Stimulated activated CD4-positive, alpha-beta T cell treated with anti-CD3 and anti-CD28 coated beads, Interleukin-12 subunit alpha, Interleukin-12 subunit beta, amount 100 ng/mL, for 4 hours (primary cell): ENCODE results near the gene ZBTB48.
"Not testable (repeated sequence)": the region's sequence is repeated elsewhere in the genome, so short reads cannot be mapped to it uniquely, and the experiment has no call there.

Source experiments
- DNase-seq: peaks from one replicate; pipeline ENCODE4 v3.0.0-alpha.2; 2020

ZBTB48 gene

GRCh38 chr1:6635910-6636760 lies 56.3 kb downstream of the ZBTB48 start:
- no peak for DNase-seq

DNA sequence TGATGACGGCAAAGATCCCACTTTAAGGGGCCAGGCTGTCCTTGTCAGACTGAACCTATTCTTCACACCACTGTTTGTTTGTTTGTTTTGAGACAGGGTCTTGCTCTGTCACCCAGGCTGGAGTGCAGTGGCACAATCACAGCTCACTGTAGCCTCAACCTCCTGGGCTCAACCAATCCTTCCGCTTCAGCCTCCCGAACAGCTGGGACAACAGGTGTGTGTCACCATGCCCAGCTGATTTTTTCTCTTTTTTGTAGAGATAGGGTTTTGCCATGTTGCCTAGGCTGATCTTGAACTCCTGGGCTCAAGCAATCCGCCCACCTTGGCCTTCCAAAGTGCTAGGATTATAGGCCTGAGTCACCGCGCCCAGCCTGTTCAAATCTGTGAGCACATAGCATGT lies 57.0 kb downstream of the ZBTB48 start:
- not testable (repeated sequence) for DNase-seq

DNA sequence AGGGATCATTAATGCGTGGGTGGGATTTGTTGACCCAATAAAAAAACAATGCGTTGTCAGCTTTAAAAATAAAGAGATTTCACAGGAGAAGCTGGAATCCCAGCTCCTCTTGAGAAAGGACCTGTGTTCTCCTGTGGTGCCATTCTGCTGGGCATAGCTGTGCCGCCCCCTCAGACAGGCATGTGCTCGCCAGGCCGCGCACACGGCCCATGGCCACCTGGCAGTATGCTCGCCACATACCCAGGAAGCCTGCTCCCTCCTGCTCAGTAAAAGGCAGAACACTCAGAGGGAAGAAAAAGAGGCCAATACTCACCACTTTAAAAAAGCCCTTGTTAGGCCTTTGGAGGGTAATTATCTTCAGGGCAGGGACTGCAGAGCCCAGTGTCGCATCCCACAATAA lies 58.0 kb downstream of the ZBTB48 start:
- DNase-seq = no peak

DNA sequence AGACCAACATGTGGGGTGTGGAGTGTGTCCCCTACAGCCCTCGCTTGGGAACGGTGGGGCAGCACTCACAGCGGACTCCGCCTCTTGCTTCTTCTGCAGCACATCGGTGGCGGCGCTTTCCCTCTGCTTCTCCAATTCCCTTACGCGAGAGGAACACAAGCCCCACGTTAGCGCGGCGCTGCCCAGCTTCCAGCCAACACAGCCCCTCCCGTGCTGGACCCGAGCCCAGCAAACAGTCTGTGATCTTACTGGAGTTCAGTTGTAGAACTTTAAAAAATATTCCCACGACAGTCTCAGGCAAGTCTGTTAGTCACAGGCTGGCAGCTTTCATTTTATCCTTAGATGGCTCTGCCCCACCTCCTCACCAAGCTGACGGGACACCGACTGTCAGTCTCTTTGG lies 58.4 kb downstream of the ZBTB48 start:
- DNase-seq = no peak
